RWPE2 (cell line): ENCODE results near the gene FAM131A.
A peak's percentile ranks its signal among the peaks of the same experiment; 100 is the strongest.

ENCODE experiments used
- ATAC-seq: fragments of 200-7000 bp; cut with Tn5 transposase; 3 replicates; pipeline ENCODE4 v1.9.1; 2021; ENCODE audit warnings: low read depth
- DNase-seq: peaks from one replicate; pipeline ENCODE4 v3.0.0-alpha.2; 2020; ENCODE audit warnings: low spot score
- H3K27ac ChIP-seq: fragments of 450-650 bp; 2 replicates; pipeline ENCODE4 v1.5.1; 2017; ENCODE audit warnings: mild to moderate bottlenecking; ENCODE audit not compliant: poor library complexity, severe bottlenecking
- H3K27me3 ChIP-seq: fragments of 250-450 bp; sonication (Bioruptor Pico); 2 replicates; pipeline ENCODE4 v1.5.1; 2021; ENCODE audit warnings: mild to moderate bottlenecking, moderate library complexity; ENCODE audit not compliant: insufficient read depth, poor library complexity, severe bottlenecking
- H3K36me3 ChIP-seq: fragments of 250-450 bp; sonication (Bioruptor Pico); 2 replicates; pipeline ENCODE4 v1.5.1; 2020; ENCODE audit warnings: low read depth, mild to moderate bottlenecking, moderate library complexity
- H3K4me1 ChIP-seq: fragments of 250-450 bp; sonication (Bioruptor Pico); 2 replicates; pipeline ENCODE4 v1.5.1; 2021; ENCODE audit warnings: mild to moderate bottlenecking, moderate library complexity; ENCODE audit not compliant: insufficient read depth, poor library complexity, severe bottlenecking
- H3K4me3 ChIP-seq: fragments of 250-450 bp; sonication (Bioruptor Pico); 2 replicates; pipeline ENCODE4 v1.5.1; 2021; ENCODE audit warnings: mild to moderate bottlenecking, moderate library complexity; ENCODE audit not compliant: severe bottlenecking
- H3K9me3 ChIP-seq: fragments of 250-450 bp; sonication (Bioruptor Pico); 2 replicates; pipeline ENCODE4 v1.5.1; 2021; ENCODE audit warnings: mild to moderate bottlenecking, moderate library complexity; ENCODE audit not compliant: severe bottlenecking
- TF ChIP-seq, protein P1 (sequence below): fragments of 450-650 bp; IDR thresholded peaks from one replicate; pipeline ENCODE4 v1.5.1; 2017; ENCODE audit warnings: mild to moderate bottlenecking, moderate library complexity; ENCODE audit not compliant: poor library complexity, severe bottlenecking

FAM131A gene

DNA sequence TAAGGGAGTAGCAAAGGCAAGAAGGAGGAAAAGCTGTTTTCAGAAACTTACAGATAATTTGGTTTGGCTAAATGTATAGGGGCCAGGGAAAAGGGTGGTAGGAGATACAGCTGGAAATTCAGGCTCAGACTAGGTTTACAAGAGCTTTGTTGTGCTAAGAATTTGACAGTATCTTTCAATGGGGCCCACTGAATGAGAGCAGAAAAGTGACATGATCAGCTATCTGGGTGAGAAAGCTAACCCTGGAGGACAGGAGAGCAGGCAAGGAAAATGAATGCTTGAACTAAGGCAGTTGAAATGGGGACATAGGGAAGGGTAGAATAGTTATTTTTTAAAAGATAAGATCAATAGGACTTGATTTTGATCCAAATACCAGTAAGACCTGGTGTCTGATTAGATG, 25.8 kb upstream of the FAM131A start:
- H3K27ac ChIP-seq: peak overlapping the region; percentile 10
- H3K4me1 ChIP-seq: peaks cover 1% of the 10 kb centered on the region
- no peak overlapping the region for H3K4me3 ChIP-seq
- H3K9me3 ChIP-seq: no peaks in the 10 kb centered on the region
- TF ChIP-seq, protein P1, sequence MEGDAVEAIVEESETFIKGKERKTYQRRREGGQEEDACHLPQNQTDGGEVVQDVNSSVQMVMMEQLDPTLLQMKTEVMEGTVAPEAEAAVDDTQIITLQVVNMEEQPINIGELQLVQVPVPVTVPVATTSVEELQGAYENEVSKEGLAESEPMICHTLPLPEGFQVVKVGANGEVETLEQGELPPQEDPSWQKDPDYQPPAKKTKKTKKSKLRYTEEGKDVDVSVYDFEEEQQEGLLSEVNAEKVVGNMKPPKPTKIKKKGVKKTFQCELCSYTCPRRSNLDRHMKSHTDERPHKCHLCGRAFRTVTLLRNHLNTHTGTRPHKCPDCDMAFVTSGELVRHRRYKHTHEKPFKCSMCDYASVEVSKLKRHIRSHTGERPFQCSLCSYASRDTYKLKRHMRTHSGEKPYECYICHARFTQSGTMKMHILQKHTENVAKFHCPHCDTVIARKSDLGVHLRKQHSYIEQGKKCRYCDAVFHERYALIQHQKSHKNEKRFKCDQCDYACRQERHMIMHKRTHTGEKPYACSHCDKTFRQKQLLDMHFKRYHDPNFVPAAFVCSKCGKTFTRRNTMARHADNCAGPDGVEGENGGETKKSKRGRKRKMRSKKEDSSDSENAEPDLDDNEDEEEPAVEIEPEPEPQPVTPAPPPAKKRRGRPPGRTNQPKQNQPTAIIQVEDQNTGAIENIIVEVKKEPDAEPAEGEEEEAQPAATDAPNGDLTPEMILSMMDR: no peak
- DNase-seq (no peak), ATAC-seq (no peak)
- peaks cover 44% of the 10 kb centered on the region for H3K36me3 ChIP-seq
- no peaks in the 10 kb centered on the region for H3K27me3 ChIP-seq

DNA sequence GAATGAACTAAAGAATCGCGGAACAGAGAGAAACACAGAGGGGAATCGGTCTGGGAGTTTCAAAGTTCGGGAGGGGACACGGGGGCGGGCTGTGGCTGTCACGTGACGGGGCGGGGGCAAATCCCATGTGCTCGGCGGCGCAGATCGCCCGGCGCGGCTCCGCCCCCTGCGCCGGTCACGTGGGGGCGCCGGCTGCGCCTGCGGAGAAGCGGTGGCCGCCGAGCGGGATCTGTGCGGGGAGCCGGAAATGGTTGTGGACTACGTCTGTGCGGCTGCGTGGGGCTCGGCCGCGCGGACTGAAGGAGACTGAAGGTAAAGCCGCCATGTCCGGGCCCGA, 23.1 kb upstream of the FAM131A start, which contains the start of gene EIF4G1:
TSS of gene EIF4G1 (plus strand) at position 244 of the 337 bp plus-strand sequence. CDS start 1,191 bp downstream, outside the sequence.
- peak within 1 kb of the TSS; percentile 94 for H3K27ac ChIP-seq
- H3K9me3 ChIP-seq: no peaks in the 10 kb centered on the region
- ATAC-seq: peak; percentile 72
- H3K4me1 ChIP-seq: peaks cover 7% of the 10 kb centered on the region
- H3K27me3 ChIP-seq: no peaks in the 10 kb centered on the region
- TF ChIP-seq, protein P1: no peak
- DNase-seq: peak; percentile 91
- H3K4me3 ChIP-seq: peak within 1 kb of the TSS; percentile 97
- peaks cover 44% of the 10 kb centered on the region for H3K36me3 ChIP-seq

DNA sequence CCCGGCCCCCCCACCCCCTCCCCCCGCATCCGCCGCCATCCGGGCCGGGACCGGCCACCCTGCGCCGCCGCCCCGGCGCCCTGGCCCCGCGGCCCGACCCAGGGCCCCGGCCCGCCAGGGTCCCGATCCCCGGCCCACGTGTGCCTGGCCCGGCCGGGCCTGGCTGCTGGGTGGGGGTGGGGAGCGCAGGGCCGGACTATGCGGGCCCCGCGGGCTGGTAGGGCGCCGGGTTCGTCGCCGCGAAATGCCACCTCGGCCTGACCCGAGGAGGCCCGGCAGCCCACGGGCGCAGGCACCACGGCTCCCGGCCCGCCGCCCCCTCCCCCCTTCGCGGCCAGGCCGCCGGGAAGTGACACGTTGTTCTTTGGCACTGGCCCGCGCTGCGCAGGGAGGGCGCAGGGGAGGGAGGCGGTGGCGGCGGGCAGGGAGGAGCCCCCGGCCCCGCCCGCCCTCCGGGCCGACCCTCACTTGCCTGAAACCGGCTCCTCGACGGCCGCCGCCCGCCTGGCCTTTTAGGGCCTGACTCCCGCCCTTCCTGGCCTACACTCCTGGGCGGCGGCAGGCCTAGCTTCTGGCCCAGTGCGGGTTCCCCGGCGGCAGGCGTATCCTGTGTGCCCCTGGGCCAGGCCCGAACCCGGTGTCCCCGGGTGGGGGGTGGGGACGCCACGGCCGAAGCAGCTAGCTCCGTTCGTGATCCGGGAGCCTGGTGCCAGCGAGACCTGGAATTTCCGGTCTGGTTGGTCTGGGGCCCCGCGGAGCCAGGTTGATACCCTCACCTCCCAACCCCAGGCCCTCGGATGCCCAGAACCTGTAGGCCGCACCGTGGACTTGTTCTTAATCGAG, 22.5 kb upstream of the FAM131A start:
- Histone ChIP-seq H3K36me3 (peaks cover 40% of the 10 kb centered on the region), H3K27me3 (no peaks in the 10 kb centered on the region), H3K4me1 (peaks cover 12% of the 10 kb centered on the region), H3K27ac (peak overlapping the region; percentile 94), H3K4me3 (peak overlapping the region; percentile 97), H3K9me3 (no peaks in the 10 kb centered on the region)
- ATAC-seq (peak; percentile 18), DNase-seq (no peak)
- TF ChIP-seq, protein P1: no peak

DNA sequence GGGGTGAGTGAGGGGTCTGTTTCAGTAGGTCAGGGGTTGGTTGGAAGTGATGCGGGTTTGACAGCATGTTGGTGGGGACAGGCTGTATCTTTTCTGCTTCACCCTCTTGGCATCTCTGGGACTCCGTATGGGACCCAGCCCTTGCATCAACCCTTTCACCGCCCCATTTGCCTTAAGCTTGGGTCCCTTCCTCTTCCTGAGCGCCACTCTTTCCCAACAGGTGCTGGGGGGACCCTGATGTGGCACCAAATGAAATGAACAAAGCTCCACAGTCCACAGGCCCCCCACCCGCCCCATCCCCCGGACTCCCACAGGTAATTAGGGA, 21.9 kb upstream of the FAM131A start:
- Histone ChIP-seq H3K9me3 (no peaks in the 10 kb centered on the region), H3K36me3 (peaks cover 45% of the 10 kb centered on the region), H3K4me1 (peaks cover 16% of the 10 kb centered on the region), H3K27ac (peak overlapping the region; percentile 94), H3K4me3 (peak overlapping the region; percentile 97), H3K27me3 (no peaks in the 10 kb centered on the region)
- TF ChIP-seq, protein P1: no peak
- DNase-seq: no peak
- no peak for ATAC-seq
